ENCODE data around the gene SCAMP2. TPM values are rescaled to one million over a fixed set of nuclear protein-coding genes. Genes with fewer than 3 reads are reported as not detected.

SCAMP2 gene
- total and polyA plus RNA-seq, 10 of the 15 experiments (the other 5 are each of a cell fraction or from before 2014, with no cell fraction given): 10.9 to 158 (median 99.6) TPM

- ChIA-PET CTCF (interaction anchor here (0.6 to 25.9 kb wide), 5 partner anchors 7 to 358 kb away, joined by 3 to 1288 read pairs (median 5); partner anchors contain the start of gene CSK), SMC1A (ENCODE audit: uncharacterized antibody, unreplicated experiment) (interaction anchor here (7.4 to 15.7 kb wide), 2 partner anchors 7 to 19 kb away, joined by 74 to 811 read pairs; partner anchors contain the start of gene CSK), RAD21 (ENCODE audit: unreplicated experiment) (interaction anchor here (1.0 to 22.9 kb wide), 2 partner anchors 16 to 161 kb away, joined by 3 to 1186 read pairs; partner anchors contain the start of genes CSK and RPP25), POLR2A (interaction anchor here (0.5 to 14.2 kb wide), 8 partner anchors 9 to 212 kb away, joined by 3 to 602 read pairs (median 5); partner anchors contain the start of genes CLK3 and CSK)
- TF ChIP-seq JUNB (IDR thresholded peaks at IDR 0.05) (no peak), CEBPB (IDR thresholded peaks at IDR 0.05; ENCODE audit: borderline replicate concordance in 1 of 2, low read depth in 2 of 2, low read length in 2 of 2) (no peak), FOS (IDR thresholded peaks at IDR 0.05; ENCODE audit: borderline replicate concordance, extremely low read depth, insufficient read length) (no peak), CREM (IDR thresholded peaks at IDR 0.05; ENCODE audit: low read depth) (no peak), SREBF1 (IDR thresholded peaks at IDR 0.05; ENCODE audit: low read length) (no peak), FOXK2 (IDR thresholded peaks at IDR 0.05) (no peak)
- Histone ChIP-seq H3K4me3 (no peak overlapping the region), H3K36me3 (ENCODE audit: control insufficient read depth in 2 of 2, insufficient read depth in 2 of 2, low read length in 1 of 2) (peaks cover 31 to 48% of the 10 kb centered on the region in 2 experiments; a peak in 3 of 4 replicates), H3K27ac (ENCODE audit: control insufficient read depth, insufficient read depth) (no peak overlapping the region), H3K4me1 (ENCODE audit: control insufficient read depth, insufficient read depth, low read length) (peaks cover 65% of the 10 kb centered on the region), H2AFZ (ENCODE audit: control insufficient read depth, low read depth, low read length) (no peak overlapping the region), H4K20me1 (ENCODE audit: control insufficient read depth, insufficient read depth) (peaks cover 6% of the 10 kb centered on the region), H3K9ac (ENCODE audit: control insufficient read depth, insufficient read depth, low read length) (no peak overlapping the region), H3K9me3 (replicated peaks; ENCODE audit: control insufficient read depth, insufficient read depth, low read length) (no peaks in the 10 kb centered on the region), H3K4me2 (ENCODE audit: control insufficient read depth, insufficient read depth) (no peak overlapping the region), H3K27me3 (replicated peaks in 1 of 2; ENCODE audit: control insufficient read depth in 2 of 2, insufficient read depth in 2 of 2, low read length in 1 of 2) (no peaks in the 10 kb centered on the region), H3K79me2 (ENCODE audit: control insufficient read depth, insufficient read depth, low read length) (peaks cover 75% of the 10 kb centered on the region)
- 81% methylated on average over 14 of the region's 14 CpGs for WGBS (ENCODE audit: insufficient coverage, insufficient replicate concordance, low lambda C conversion rate, missing lambda C conversion rate)
- TSS peak; percentile 7 for BruUV-seq (replicated peaks)
- intact Hi-C loops (cut with micrococcal nuclease; ENCODE audit: unreplicated experiment) (no loop called here), in situ Hi-C loops (cut with MboI) (no loop called here)
- no peak for DNase-seq (ENCODE audit: low read depth, low spot score)
- FAIRE-seq: no peak
- no peak for ATAC-seq
These were observed 77.1 kb downstream of the SCAMP2 start for GRCh38 chr15:74795966-74796625.

DNA sequence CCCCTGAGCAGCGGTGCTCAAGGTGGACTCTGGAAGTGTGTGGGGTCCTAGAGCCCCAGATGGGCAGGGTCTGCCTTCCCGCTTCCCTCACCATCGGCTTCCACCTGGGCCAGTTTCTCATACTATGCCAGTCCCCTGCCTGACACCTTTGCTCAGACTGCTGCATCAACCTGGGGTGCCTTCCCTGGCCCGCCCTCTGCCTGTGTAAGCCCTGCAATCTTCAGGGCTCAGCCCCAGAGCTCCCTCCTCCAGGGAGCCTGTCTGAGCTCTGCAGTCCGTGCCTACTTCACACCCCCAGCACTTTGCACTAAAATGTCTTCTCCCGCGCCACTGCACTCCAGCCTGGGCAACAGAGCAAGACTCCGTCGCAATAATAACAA is 78.2 kb downstream of the SCAMP2 start:
- ATAC-seq (no peak), DNase-seq (ENCODE audit: low read depth, low spot score) (no peak), FAIRE-seq (no peak)
- peaks cover 6% of the 10 kb centered on the region; the same call in 1 of the 2 replicates for H4K20me1 ChIP-seq (ENCODE audit: control insufficient read depth, insufficient read depth)
- TF ChIP-seq SMAD1 (IDR thresholded peaks at IDR 0.05; ENCODE audit: low read depth, partially characterized antibody): no peak
- TF ChIP-seq NR2C2 (IDR thresholded peaks at IDR 0.05; ENCODE audit: borderline replicate concordance, control insufficient read depth, insufficient read length, low read depth): no peak
- TF ChIP-seq POLR2A (IDR thresholded peaks at IDR 0.05; ENCODE audit: low read depth, low read length): peak; percentile 15; the same call in 1 of the 2 replicates
- no peak for TF ChIP-seq ZNF592 (IDR thresholded peaks at IDR 0.05)
- no peak overlapping the region for H3K4me2 ChIP-seq (ENCODE audit: control insufficient read depth, insufficient read depth)
- ChIA-PET RAD21 (ENCODE audit: unreplicated experiment) (interaction anchor here (2.2 to 22.9 kb wide), 2 partner anchors 15 to 107 kb away, joined by 7 to 1186 read pairs; partner anchors contain the start of gene CSK), CTCF (interaction anchor here (1.3 to 25.9 kb wide), 4 partner anchors 6 to 107 kb away, joined by 3 to 1288 read pairs (median 66); partner anchors contain the start of gene CSK), SMC1A (ENCODE audit: uncharacterized antibody, unreplicated experiment) (interaction anchor here (2.2 to 15.7 kb wide), 3 partner anchors 6 to 18 kb away, joined by 7 to 811 read pairs (median 74); partner anchors contain the start of gene CSK), POLR2A (interaction anchor here (14.2 kb wide), 1 partner anchor 18 kb away, joined by 602 read pairs; the partner anchor contains the start of gene CSK)
- no peaks in the 10 kb centered on the region for H3K27me3 ChIP-seq (replicated peaks in 1 of 2; ENCODE audit: control insufficient read depth in 2 of 2, insufficient read depth in 2 of 2, low read length in 1 of 2)
- H3K27ac ChIP-seq (ENCODE audit: control insufficient read depth, insufficient read depth): no peak overlapping the region
- peaks cover 67% of the 10 kb centered on the region for H3K4me1 ChIP-seq (ENCODE audit: control insufficient read depth, insufficient read depth, low read length)
- no peaks in the 10 kb centered on the region for H3K9me3 ChIP-seq (replicated peaks; ENCODE audit: control insufficient read depth, insufficient read depth, low read length)
- in situ Hi-C loops (cut with MboI) (no loop called here), intact Hi-C loops (cut with micrococcal nuclease; ENCODE audit: unreplicated experiment) (no loop called here)
- WGBS (ENCODE audit: insufficient coverage, insufficient replicate concordance, low lambda C conversion rate, missing lambda C conversion rate): 76% methylated on average over 9 of the region's 9 CpGs
- H3K36me3 ChIP-seq (ENCODE audit: control insufficient read depth in 2 of 2, insufficient read depth in 2 of 2, low read length in 1 of 2): peaks cover 25 to 39% of the 10 kb centered on the region in 2 experiments; a peak in 3 of 4 replicates
- no TSS peak for BruUV-seq (replicated peaks)
- no peak overlapping the region for H2AFZ ChIP-seq (ENCODE audit: control insufficient read depth, low read depth, low read length)
- H3K4me3 ChIP-seq: no peak overlapping the region
- H3K9ac ChIP-seq (ENCODE audit: control insufficient read depth, insufficient read depth, low read length): no peak overlapping the region
- peaks cover 86% of the 10 kb centered on the region for H3K79me2 ChIP-seq (ENCODE audit: control insufficient read depth, insufficient read depth, low read length)
